Mucosa of descending colon (tissue), 3 donors: ENCODE data around the gene IQCK. TPM values are rescaled to one million over a fixed set of nuclear protein-coding genes. Genes with fewer than 3 reads are reported as not detected.

Experiments
- ATAC-seq: fragments of 200-7000 bp; cut with Tn5 transposase; one replicate; pipeline ENCODE4 v1.9.1; 2020; ENCODE audit warnings: mild to moderate bottlenecking, moderate library complexity
- DNase-seq, 3 donors: peaks; one replicate each; pipeline ENCODE4 v3.0.0-alpha.2; 2020
- H3K36me3 ChIP-seq: fragments of 200-600 bp; one replicate; pipeline ENCODE4 v1.8.0; 2021; ENCODE audit warnings: low read depth, mild to moderate bottlenecking
- H3K4me1 ChIP-seq: fragments of 200-600 bp; one replicate; pipeline ENCODE4 v1.8.0; 2021; ENCODE audit warnings: low read depth, mild to moderate bottlenecking
- H3K4me3 ChIP-seq: fragments of 200-600 bp; one replicate; pipeline ENCODE4 v1.8.0; 2021; ENCODE audit warnings: mild to moderate bottlenecking
- H3K9me3 ChIP-seq: fragments of 200-600 bp; one replicate; pipeline ENCODE4 v1.8.0; 2021; ENCODE audit warnings: mild to moderate bottlenecking
- intact Hi-C, 2 donors: fragments of 100-400 bp; cut with DNase I in 1 of 2; cut with micrococcal nuclease in 1 of 2; formaldehyde crosslinking; loops; one replicate each; pipeline versions ENCODE4 v1.11.0 to v1.11.1; 2022; cut with DNase I, micrococcal nuclease
- total RNA-seq, 3 donors: library from RNA; stranded (reverse); fragmentation: NEBNext Ultra II Directional in 2 of 3; extraction: Animal tissue kit (Norgen Biotek cat#: 25700) in 2 of 3; gene quantifications; one replicate each; pipeline versions ENCODE4 v1.2.1 to v1.2.4, GENCODE V29; 2021 to 2023
- TF ChIP-seq, protein P1 (sequence below): fragments of 200-600 bp; IDR thresholded peaks from one replicate; pipeline ENCODE4 v1.8.0; 2022; ENCODE audit warnings: antibody characterized with exemption, mild to moderate bottlenecking
- donor health status: DM: no; HTN: no; CAD: no; lungs with moderate emphysema.
- donor health status: DM: no; HTN: no; CAD: no.
- donor health status: DM: no; HTN: yes; CAD: no.

IQCK gene
- total RNA-seq, 3 donors from 2014 or later, result 9.1 to 14.0 (median 12.0) TPM

DNA sequence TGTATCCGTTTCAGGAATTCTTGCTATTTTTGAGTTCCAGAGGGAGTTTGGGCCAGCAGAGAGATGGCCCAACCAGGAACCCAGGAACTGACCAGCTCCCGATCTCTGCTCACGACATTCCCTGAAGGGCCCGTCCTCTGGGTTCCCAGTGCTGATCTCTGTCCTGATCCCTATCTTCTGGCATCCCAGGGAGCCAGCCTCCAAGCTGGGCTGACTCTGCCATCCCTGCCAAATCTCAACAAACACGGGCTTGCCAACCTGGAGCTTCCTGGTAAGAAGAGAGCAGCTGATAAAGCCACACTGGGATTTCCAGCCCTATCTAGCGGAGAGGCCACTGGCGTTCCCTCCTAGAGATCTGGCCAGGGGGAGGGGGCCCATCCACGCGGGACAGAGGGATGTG is 150.3 kb downstream of the IQCK start:
- Histone ChIP-seq H3K4me3 (no peak overlapping the region), H3K36me3 (no peaks in the 10 kb centered on the region), H3K4me1 (no peaks in the 10 kb centered on the region), H3K9me3 (no peaks in the 10 kb centered on the region)
- ATAC-seq, result no peak
- TF ChIP-seq, protein P1, sequence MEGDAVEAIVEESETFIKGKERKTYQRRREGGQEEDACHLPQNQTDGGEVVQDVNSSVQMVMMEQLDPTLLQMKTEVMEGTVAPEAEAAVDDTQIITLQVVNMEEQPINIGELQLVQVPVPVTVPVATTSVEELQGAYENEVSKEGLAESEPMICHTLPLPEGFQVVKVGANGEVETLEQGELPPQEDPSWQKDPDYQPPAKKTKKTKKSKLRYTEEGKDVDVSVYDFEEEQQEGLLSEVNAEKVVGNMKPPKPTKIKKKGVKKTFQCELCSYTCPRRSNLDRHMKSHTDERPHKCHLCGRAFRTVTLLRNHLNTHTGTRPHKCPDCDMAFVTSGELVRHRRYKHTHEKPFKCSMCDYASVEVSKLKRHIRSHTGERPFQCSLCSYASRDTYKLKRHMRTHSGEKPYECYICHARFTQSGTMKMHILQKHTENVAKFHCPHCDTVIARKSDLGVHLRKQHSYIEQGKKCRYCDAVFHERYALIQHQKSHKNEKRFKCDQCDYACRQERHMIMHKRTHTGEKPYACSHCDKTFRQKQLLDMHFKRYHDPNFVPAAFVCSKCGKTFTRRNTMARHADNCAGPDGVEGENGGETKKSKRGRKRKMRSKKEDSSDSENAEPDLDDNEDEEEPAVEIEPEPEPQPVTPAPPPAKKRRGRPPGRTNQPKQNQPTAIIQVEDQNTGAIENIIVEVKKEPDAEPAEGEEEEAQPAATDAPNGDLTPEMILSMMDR, result no peak
- intact Hi-C loops, result no loop called here
- DNase-seq, result no peak

DNA sequence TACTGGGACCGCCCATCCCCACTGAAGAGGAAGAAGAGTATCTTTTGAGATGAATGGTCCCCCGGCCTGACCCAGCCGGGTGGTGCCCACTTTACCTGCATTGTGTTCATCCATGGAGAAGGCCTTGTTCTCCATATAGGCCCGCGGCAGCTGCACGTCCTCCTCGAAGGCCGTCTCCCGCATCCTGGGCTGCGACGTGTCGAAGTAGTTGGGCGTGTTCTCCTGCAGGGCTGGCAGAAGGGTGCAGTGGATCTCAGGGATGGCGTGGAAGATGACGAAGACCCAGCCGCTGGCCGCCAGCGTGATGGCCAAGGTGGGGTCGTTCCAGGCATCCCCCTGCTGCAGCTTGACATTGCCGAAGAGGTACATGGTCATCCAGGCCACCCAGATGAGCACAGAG is 153.7 kb downstream of the IQCK start:
- Histone ChIP-seq H3K9me3 (no peaks in the 10 kb centered on the region), H3K4me1 (no peaks in the 10 kb centered on the region), H3K4me3 (no peak overlapping the region), H3K36me3 (no peaks in the 10 kb centered on the region)
- DNase-seq (no peak), ATAC-seq (no peak)
- intact Hi-C loops, result no loop called here
- TF ChIP-seq, protein P1, result no peak

DNA sequence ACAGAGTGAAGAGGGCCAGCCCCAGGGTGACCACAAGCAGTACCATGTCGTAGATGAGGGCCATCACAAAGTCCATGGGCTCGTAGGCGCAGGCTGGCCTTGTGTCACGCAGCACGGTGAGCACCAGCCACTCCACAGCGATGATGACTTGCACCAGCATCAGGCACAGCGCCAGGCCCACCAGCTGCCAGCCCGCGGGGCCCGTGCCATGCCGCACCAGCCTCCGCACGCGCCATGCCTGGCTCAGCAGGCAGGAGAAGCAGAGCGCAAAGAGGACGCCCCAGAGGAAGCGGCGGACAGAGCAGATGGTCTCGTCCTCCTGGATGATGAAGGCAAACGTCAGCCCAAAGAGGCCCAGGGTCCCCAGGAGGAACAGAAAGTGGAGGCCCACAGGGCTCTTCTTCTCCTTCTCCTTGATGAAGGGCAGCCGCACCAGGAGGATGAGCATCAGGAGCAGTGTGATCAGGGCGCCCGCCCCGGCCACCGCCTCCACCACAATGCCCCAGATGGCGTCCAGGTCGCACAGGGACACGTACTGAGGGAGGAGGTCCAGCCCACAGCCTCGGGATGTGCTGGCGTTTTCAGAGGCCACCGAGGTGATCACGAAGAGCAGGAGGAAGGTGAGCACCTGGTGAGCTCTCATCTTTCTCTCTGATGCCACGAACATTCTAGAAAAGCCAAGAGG is 154.2 kb downstream of the IQCK start:
- Histone ChIP-seq H3K4me1 (no peaks in the 10 kb centered on the region), H3K9me3 (no peaks in the 10 kb centered on the region), H3K36me3 (no peaks in the 10 kb centered on the region), H3K4me3 (no peak overlapping the region)
- no peak for DNase-seq
- ATAC-seq, result no peak
- intact Hi-C loops, result no loop called here
- TF ChIP-seq, protein P1, result no peak

DNA sequence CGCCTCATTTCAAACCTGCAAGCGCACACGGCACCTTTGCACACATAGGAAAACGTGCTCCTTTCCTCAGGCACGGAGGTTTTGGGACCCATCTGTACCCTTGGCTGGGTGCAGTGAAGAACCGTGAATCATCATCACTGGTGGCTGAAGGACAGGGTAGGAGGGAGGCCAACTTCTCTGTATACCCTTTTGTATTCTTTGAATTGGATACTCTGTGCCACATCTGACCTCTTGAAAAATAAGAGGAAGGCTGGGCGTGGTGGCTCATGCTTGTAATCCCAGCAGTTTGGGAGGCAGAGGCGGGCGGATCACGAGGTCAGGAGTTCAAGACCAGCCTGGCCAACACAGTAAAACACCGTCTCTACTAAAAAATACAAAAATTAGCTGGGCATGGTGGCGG is 154.9 kb downstream of the IQCK start:
- no peak overlapping the region for H3K4me3 ChIP-seq
- ATAC-seq, result no peak
- H3K9me3 ChIP-seq, result no peaks in the 10 kb centered on the region
- TF ChIP-seq, protein P1, result no peak
- no peaks in the 10 kb centered on the region for H3K36me3 ChIP-seq
- DNase-seq, result no peak
- intact Hi-C loops, result no loop called here
- no peaks in the 10 kb centered on the region for H3K4me1 ChIP-seq

DNA sequence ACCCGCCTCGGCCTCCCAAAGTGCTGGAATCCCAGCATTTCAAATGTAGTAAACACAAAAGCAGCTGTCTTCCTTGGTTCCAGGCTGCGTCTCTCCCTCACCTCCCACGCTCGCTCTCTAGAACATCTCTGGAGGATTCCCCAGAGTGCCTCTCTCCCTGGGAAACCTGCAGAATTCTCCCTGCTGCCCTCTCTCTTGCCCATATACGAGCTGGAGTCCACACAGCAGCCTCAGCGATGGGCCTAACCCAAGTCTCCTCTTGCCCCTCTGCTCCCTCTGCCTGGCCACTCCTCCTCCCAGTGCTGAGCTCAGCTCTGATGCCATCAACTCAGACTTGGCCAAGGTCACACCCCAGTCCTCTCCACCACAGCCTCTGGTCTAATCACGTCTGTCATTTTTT is 156.0 kb downstream of the IQCK start:
- no peak overlapping the region for H3K4me3 ChIP-seq
- DNase-seq, result no peak
- no peak for ATAC-seq
- H3K36me3 ChIP-seq, result no peaks in the 10 kb centered on the region
- no peaks in the 10 kb centered on the region for H3K4me1 ChIP-seq
- intact Hi-C loops, result no loop called here
- TF ChIP-seq, protein P1, result no peak
- H3K9me3 ChIP-seq, result no peaks in the 10 kb centered on the region
